OCI-LY3 (cell line): Measurements from ENCODE around the gene PDIA5.

Experiments
- CTCF ChIP-seq: fragments of 200-600, 300-600 bp; sonication (generic); IDR thresholded peaks from 2 replicates; pipeline ENCODE4 v1.5.1; 2014; ENCODE audit warnings: antibody characterized with exemption, low read length, low read depth
- EZH2phosphoT487 ChIP-seq: fragments of 200-600 bp; shearing (Covaris generic); IDR thresholded peaks from 2 replicates; pipeline ENCODE4 v1.6.1; 2018; ENCODE audit warnings: antibody characterized with exemption, mixed run types, low read depth

GRCh38 chr3:123100193-123100776 is 33.5 kb downstream of the PDIA5 start:
- TF ChIP-seq CTCF: no peak
- no peak for TF ChIP-seq EZH2phosphoT487
